ENCODE data around the gene HSBP1L1. TPM values are rescaled to one million over a fixed set of nuclear protein-coding genes. Genes with fewer than 3 reads are reported as not detected.

HSBP1L1 gene
- total and polyA plus RNA-seq, 2 of the 8 experiments (the other 6 are each of a cell fraction or from before 2014, with no cell fraction given), result 1.0 to 1.3 TPM

GRCh38 chr18:79988071-79988450 lies 23.6 kb downstream of the HSBP1L1 start (continued):
- TF ChIP-seq RBBP5 (IDR thresholded peaks at IDR 0.05; ENCODE audit: borderline replicate concordance, low read depth, low read length) (peak; percentile 91), CHD2 (IDR thresholded peaks at IDR 0.05; ENCODE audit: low read length) (no peak), SIRT6 (IDR thresholded peaks at IDR 0.05; ENCODE audit: low read length) (no peak), CBX5 (IDR thresholded peaks at IDR 0.05; ENCODE audit: low read depth, low read length) (no peak), CHD1 (IDR thresholded peaks at IDR 0.05; ENCODE audit: low read depth, low read length) (no peak), POLR2A (IDR thresholded peaks at IDR 0.05; ENCODE audit: control extremely low read depth in 1 of 2, low read depth in 2 of 2, low read length in 2 of 2) (no peak; a peak in 1 of 3 replicates), KDM5A (IDR thresholded peaks at IDR 0.05; ENCODE audit: low read length) (no peak), CHD7 (IDR thresholded peaks at IDR 0.05; ENCODE audit: insufficient replicate concordance, low read length) (no peak), EP300 (IDR thresholded peaks at IDR 0.05; ENCODE audit: borderline replicate concordance in 1 of 2, low read depth in 2 of 2, low read length in 2 of 2) (no peak), NRF1 (IDR thresholded peaks at IDR 0.05; ENCODE audit: low read depth, low read length) (no peak), YY1 (IDR thresholded peaks at IDR 0.05; ENCODE audit: low read depth, low read length) (peak; percentile 57; the same call in 1 of the 2 replicates), GABPA (IDR thresholded peaks at IDR 0.05; ENCODE audit: borderline replicate concordance, insufficient read depth, low read length) (no peak)
